Renal cortex interstitium (tissue), 11 donors: Measurements from ENCODE around the gene RAET1L. TPM values are rescaled to one million over a fixed set of nuclear protein-coding genes. Genes with fewer than 3 reads are reported as not detected.
"Not testable (repeated sequence)": the region's sequence is repeated elsewhere in the genome, so short reads cannot be mapped to it uniquely, and the experiment has no call there.

ENCODE experiments used
- DNase-seq, 11 donors: peaks; one replicate each; pipeline ENCODE4 v3.0.0-alpha.2; 2013; ENCODE audit warnings: low read depth in 9 of 11, low spot score in 4 of 11; ENCODE audit errors: extremely low read depth in 1 of 11
- polyA plus RNA-seq, 3 donors: library from polyadenylated mRNA; unstranded; fragments of 120-200 nt; gene quantifications; one replicate each; pipeline ENCODE4 v1.2.1, GENCODE V29; 2013; ENCODE audit not compliant: insufficient read length in 3 of 3

The RAET1L gene
- polyA plus RNA-seq, 3 donors = 0.23 TPM; not detected in 2

DNA sequence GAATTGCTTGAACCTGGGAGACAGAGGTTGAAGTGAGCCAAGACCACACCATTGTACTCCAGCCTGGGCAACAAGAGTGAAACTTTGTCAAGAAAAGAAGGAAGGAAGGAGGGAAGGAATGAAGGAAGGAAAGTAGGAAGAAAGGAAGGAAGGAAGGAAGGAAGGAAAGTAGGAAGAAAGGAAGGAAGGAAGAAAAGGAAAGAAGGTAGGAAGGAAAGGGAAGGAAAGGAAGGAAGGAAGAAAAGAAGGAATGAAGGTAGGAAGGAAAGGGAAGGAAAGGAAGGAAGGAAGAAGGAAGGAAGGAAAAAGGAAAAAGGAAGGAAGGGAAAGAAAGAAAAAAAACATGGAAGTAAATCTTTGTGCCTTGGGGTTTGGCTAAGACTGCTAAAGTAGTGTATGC is 49.9 kb downstream of the RAET1L start:
- no peak for DNase-seq

DNA sequence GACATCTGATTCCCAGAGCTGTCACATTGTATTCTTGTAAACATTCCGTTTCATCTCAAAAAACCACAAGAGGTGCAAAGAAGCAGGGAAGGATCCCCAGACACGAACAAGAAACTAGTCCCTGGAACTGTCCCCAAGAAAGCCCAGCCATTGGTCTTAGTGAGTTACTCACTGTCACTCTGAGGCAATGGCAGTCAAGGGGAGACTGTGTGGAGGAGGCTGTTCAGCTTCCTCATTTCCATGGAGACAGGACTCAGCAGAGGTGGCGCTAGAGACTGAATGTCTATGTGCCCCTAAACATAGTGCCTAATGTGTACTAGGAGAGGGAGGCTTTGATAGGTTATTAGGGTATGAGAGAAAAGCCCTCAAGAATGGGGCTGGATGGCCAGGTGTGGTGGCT is 50.5 kb downstream of the RAET1L start:
- DNase-seq = no peak

DNA sequence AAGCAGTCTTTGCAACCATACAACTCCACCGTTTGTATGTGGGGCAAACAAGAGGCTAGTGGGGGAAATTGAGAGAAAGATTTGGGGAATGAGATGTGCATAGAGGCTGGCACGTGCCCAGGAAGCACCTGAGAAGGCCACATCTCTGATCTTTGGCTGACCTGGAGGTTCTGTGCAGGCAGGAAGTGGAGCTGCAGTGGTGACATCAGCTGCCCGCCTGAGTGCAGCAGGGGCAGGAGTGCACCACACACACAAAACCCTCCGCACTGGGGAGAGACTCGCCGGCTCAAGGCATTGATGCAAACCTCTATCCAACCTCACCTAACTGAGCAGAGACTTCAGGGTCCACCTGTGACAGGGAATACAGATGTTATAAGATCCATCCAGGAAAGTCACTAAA is 50.9 kb downstream of the RAET1L start:
- DNase-seq = not testable (repeated sequence)

DNA sequence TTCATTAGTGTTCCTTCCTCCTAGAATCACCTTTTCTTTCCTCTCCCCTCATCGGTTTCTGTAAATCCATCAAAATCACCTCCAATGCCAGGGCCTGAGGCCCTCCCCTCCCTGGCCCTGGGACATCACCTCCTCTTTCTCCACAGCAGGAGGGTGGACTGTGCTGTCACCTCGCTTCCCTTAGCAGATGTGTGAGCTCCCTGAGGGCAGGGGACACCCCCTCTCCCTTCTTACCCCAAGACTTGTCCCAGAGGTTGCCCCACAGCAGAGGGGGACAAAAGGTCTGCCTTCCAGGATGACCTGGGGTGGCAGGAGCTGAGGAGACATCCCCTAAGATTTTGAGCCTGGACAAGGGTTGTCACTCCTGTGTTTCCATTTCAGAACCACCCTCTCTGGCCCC is 55.7 kb downstream of the RAET1L start:
- no peak for DNase-seq

DNA sequence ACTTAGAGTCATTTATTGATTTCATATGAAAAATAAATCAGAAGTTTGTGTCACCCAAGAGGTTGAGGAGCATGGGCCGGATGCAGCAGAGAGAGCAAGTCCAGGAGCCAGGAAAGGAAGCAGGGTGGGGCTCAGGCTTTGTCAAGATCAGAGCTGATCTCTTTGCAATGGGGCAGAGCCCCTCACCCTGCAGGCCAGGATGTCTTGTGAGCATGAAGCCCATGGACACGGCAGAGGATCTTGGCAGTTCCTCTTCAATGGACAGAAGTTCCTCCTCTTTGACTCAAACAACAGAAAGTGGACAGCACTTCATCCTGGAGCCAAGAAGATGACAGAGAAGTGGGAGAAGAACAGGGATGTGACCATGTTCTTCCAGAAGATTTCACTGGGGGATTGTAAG is 56.4 kb downstream of the RAET1L start:
- DNase-seq = not testable (repeated sequence)

Other genes with a start within 250 kb of the RAET1L start
- 10 to 100 TPM; 31.6 to 35.6 (median 34.0) TPM for gene LRP11, start 161.2 kb downstream of the RAET1L start, polyA plus RNA-seq
- under 1 TPM; 0.20 to 0.50 (median 0.30) TPM for gene RAET1E, start 127.4 kb downstream of the RAET1L start, polyA plus RNA-seq
- gene RAET1G, start 102.4 kb downstream of the RAET1L start, polyA plus RNA-seq = 1 to 10 TPM; 1.2 to 1.7 (median 1.6) TPM
- 1 to 10 TPM in 1 of 3 donors, under 1 TPM in 2; 0.72 to 1.0 (median 0.75) TPM for gene ULBP2, start 83.5 kb downstream of the RAET1L start, polyA plus RNA-seq
- gene ULBP1, start 61.6 kb downstream of the RAET1L start, polyA plus RNA-seq = 1 to 10 TPM; 1.6 to 2.1 (median 1.9) TPM
- gene ULBP3, start 43.6 kb upstream of the RAET1L start, polyA plus RNA-seq = 10 to 100 TPM in 2 of 3 donors, 1 to 10 TPM in 1; 9.6 to 11.3 (median 10.8) TPM
- 10 to 100 TPM; 21.7 to 30.5 (median 27.6) TPM for gene PPP1R14C, start 117.5 kb upstream of the RAET1L start, polyA plus RNA-seq